ENCODE results near the gene EDEM1. TPM values are rescaled to one million over a fixed set of nuclear protein-coding genes. Genes with fewer than 3 reads are reported as not detected.
"Not testable (repeated sequence)": the region's sequence is repeated elsewhere in the genome, so short reads cannot be mapped to it uniquely, and the experiment has no call there.

The EDEM1 gene
- total RNA-seq, 2 experiments from 2014 or later: 132 to 133 TPM

DNA sequence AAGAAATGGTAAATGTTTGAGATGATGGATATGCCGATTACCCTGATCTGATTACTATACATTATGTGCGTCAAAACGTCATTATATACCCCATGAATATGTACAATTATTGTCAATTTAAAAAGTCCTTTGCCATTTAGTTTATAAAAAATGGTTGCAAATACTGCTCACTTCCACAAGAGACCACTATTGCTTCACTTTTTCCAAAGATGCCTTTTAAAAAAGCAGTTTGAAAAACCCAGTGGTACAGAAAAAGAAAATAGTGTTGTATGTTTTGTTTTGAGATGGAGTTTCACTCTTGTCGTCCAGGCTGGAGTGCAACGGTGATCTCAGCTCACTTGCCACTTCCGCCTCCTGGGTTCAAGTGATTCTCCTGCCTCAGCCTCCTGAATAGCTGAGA is 39.3 kb downstream of the EDEM1 start:
- no peaks in the 10 kb centered on the region for H3K9me3 Mint-ChIP-seq
- no peaks in the 10 kb centered on the region for H3K36me3 Mint-ChIP-seq
- no peaks in the 10 kb centered on the region for H3K4me1 Mint-ChIP-seq
- no peak overlapping the region for H3K4me3 Mint-ChIP-seq
- no peak for DNase-seq
- no peaks in the 10 kb centered on the region for H3K27me3 Mint-ChIP-seq
- H3K27ac Mint-ChIP-seq: no peak overlapping the region

DNA sequence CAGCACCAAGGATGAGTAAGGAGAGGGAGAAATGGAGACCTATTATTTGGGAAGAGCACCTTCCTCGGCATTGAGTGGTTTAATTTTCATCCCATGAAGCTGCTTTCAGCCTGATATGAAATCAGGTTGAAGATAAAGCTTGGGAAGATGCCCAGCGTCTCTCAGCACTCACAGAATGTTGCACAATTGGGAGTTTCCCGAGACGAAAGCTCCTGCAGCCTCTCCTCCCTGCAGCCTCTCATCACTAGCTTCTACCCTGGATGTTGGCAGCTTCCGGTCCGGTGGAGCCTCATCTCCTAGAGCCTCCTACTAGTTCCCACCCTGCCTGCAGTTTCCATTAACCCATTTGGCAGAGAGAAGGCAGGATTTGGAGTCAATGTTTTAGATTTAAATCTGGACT is 40.3 kb downstream of the EDEM1 start:
- Mint-ChIP-seq H3K4me1 (no peaks in the 10 kb centered on the region), H3K9me3 (no peaks in the 10 kb centered on the region), H3K36me3 (no peaks in the 10 kb centered on the region), H3K27ac (no peak overlapping the region), H3K27me3 (no peaks in the 10 kb centered on the region), H3K4me3 (no peak overlapping the region)
- DNase-seq: no peak

- H3K27ac Mint-ChIP-seq: no peak overlapping the region
- no peak for DNase-seq
- no peaks in the 10 kb centered on the region for H3K36me3 Mint-ChIP-seq
- H3K4me1 Mint-ChIP-seq: no peaks in the 10 kb centered on the region
- no peaks in the 10 kb centered on the region for H3K9me3 Mint-ChIP-seq
- H3K4me3 Mint-ChIP-seq: no peak overlapping the region
- H3K27me3 Mint-ChIP-seq: no peaks in the 10 kb centered on the region
Measured at GRCh38 chr3:5229414-5229813, 41.9 kb downstream of the EDEM1 start.

DNA sequence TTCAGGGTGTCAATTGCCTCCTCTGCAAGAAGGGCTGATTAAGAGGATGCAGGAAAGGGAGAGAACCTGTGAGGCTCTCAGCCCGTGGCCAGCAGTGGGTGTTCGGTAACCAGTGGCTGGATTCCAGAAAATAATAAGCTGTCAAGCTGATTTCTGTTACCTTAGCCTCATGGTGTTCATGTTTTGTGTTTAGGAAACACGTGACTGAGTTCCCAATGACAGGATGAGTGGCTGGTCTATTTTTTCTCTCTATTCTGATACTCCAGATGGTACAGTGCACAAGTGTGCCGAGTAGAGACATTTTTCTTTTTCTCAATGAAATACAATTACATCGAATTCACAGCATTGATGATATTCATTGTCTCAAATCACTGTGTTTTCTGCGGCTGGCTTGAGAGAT is 43.6 kb downstream of the EDEM1 start:
- no peak overlapping the region for H3K4me3 Mint-ChIP-seq
- H3K27ac Mint-ChIP-seq: no peak overlapping the region
- no peak for DNase-seq
- no peaks in the 10 kb centered on the region for H3K27me3 Mint-ChIP-seq
- no peaks in the 10 kb centered on the region for H3K9me3 Mint-ChIP-seq
- H3K4me1 Mint-ChIP-seq: no peaks in the 10 kb centered on the region
- H3K36me3 Mint-ChIP-seq: no peaks in the 10 kb centered on the region

GRCh38 chr3:5231487-5231886 is 44.0 kb downstream of the EDEM1 start:
- no peaks in the 10 kb centered on the region for H3K4me1 Mint-ChIP-seq
- H3K27ac Mint-ChIP-seq: no peak overlapping the region
- DNase-seq: no peak
- H3K9me3 Mint-ChIP-seq: no peaks in the 10 kb centered on the region
- H3K27me3 Mint-ChIP-seq: no peaks in the 10 kb centered on the region
- no peaks in the 10 kb centered on the region for H3K36me3 Mint-ChIP-seq
- H3K4me3 Mint-ChIP-seq: no peak overlapping the region

DNA sequence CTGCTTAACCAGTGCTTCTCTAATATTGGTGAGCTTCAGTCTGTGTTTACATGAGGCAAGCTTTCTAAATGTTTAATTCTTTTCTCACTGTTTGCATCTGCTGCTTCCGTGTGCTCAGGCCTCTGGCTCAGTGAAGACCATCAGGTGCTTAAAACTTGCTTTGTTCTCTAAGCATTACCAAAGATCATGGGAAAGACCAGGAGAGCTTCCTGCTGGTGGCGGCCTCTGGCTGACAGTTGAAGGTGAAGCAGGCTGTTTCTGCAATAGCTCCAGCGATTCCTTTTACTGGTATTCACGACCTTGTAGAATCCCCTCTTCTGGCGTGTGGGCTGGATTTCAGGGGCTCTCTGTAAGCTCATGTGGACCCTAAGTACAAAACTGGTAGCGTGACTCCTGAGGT is 45.1 kb downstream of the EDEM1 start:
- no peak for DNase-seq
- H3K27ac Mint-ChIP-seq: no peak overlapping the region

GRCh38 chr3:5233026-5233425 is 45.5 kb downstream of the EDEM1 start:
- no peaks in the 10 kb centered on the region for H3K4me1 Mint-ChIP-seq
- no peak overlapping the region for H3K4me3 Mint-ChIP-seq
- no peak for DNase-seq
- no peaks in the 10 kb centered on the region for H3K36me3 Mint-ChIP-seq
- no peak overlapping the region for H3K27ac Mint-ChIP-seq
- H3K27me3 Mint-ChIP-seq: no peaks in the 10 kb centered on the region
- H3K9me3 Mint-ChIP-seq: no peaks in the 10 kb centered on the region

More for the DNA sequence above, 45.1 kb downstream of the EDEM1 start:
- no peaks in the 10 kb centered on the region for H3K4me1 Mint-ChIP-seq
- H3K9me3 Mint-ChIP-seq: no peaks in the 10 kb centered on the region
- H3K4me3 Mint-ChIP-seq: no peak overlapping the region
- H3K27me3 Mint-ChIP-seq: no peaks in the 10 kb centered on the region
- no peaks in the 10 kb centered on the region for H3K36me3 Mint-ChIP-seq

- Mint-ChIP-seq H3K4me1 (no peaks in the 10 kb centered on the region), H3K27me3 (no peaks in the 10 kb centered on the region), H3K27ac (no peak overlapping the region), H3K36me3 (no peaks in the 10 kb centered on the region), H3K4me3 (no peak overlapping the region), H3K9me3 (no peaks in the 10 kb centered on the region)
- DNase-seq: no peak
Measured at GRCh38 chr3:5235655-5236054, 48.1 kb downstream of the EDEM1 start.

- Mint-ChIP-seq H3K9me3 (no peaks in the 10 kb centered on the region), H3K36me3 (peaks cover 1% of the 10 kb centered on the region), H3K27me3 (no peaks in the 10 kb centered on the region), H3K4me1 (no peaks in the 10 kb centered on the region), H3K4me3 (no peak overlapping the region), H3K27ac (no peak overlapping the region)
- no peak for DNase-seq
Measured at GRCh38 chr3:5238545-5238944, 51.0 kb downstream of the EDEM1 start.

- Mint-ChIP-seq H3K27ac (no peak overlapping the region), H3K4me3 (no peak overlapping the region), H3K4me1 (no peaks in the 10 kb centered on the region), H3K36me3 (peaks cover 1% of the 10 kb centered on the region), H3K9me3 (peaks cover 6% of the 10 kb centered on the region), H3K27me3 (no peaks in the 10 kb centered on the region)
- no peak for DNase-seq
Measured at GRCh38 chr3:5239602-5240001, 52.1 kb downstream of the EDEM1 start.

DNA sequence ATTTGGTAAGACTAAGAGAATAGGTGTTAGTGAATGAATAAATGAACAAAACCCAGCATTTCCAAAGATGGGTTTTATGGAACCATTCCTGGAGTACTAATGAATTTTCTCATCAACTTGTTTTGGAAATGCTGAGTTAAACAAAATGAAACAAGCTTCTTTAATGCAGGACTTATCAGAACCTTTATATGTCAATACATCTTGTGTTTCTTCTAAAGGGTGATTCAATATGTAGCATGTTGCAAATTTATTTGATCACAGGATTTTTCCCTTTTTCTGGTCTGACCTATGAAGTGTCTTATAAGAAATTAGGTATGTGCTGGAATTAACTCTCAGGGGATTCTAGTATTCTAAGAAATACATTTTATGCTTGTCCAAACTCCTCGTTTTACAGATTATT is 53.2 kb downstream of the EDEM1 start:
- H3K9me3 Mint-ChIP-seq: peaks cover 6% of the 10 kb centered on the region
- H3K36me3 Mint-ChIP-seq: peaks cover 1% of the 10 kb centered on the region
- H3K4me3 Mint-ChIP-seq: no peak overlapping the region
- H3K4me1 Mint-ChIP-seq: peaks cover 2% of the 10 kb centered on the region
- no peaks in the 10 kb centered on the region for H3K27me3 Mint-ChIP-seq
- no peak for DNase-seq
- H3K27ac Mint-ChIP-seq: no peak overlapping the region

DNA sequence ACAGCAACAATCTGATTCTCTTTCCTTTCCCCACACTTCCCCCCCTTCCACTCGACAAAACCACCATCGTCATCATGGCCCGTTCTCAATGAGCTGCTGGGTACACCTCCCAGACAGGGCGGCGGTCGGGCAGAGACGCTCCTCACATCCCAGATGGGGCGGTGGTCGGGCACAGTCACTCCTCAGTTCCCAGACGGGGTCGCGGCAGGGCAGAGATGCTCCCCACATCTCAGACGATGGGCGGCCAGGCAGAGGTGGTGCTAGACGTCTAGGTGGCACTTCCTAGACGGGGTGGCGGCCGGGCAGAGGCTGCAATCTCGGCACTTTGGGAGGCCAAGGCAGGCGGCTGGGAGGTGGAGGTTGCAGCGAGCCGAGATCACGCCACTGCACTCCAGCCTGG is 55.3 kb downstream of the EDEM1 start:
- not testable (repeated sequence) for H3K4me3 Mint-ChIP-seq, H3K9me3 Mint-ChIP-seq, H3K36me3 Mint-ChIP-seq, H3K4me1 Mint-ChIP-seq, DNase-seq, H3K27ac Mint-ChIP-seq, H3K27me3 Mint-ChIP-seq

DNA sequence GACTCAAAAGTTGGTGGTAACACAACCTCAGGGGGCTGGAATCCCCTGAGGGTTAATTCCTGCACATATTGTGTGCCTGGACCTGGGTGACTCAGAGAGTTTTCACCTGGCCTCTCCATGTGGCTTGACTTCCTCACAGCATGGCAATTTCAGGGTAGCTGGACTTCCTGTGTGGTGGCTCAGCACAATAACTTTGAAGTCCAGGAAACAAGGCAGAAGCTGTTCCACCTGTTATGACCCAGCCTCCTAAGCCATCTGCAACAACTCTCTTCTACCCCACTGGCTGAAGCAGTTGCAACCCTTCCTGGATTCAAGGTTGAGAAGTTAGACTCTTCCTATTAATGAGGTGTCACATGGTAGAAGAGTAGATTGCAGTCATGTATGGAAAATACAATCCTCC is 58.4 kb downstream of the EDEM1 start:
- peaks cover 6% of the 10 kb centered on the region for H3K9me3 Mint-ChIP-seq
- H3K4me3 Mint-ChIP-seq: no peak overlapping the region

DNA sequence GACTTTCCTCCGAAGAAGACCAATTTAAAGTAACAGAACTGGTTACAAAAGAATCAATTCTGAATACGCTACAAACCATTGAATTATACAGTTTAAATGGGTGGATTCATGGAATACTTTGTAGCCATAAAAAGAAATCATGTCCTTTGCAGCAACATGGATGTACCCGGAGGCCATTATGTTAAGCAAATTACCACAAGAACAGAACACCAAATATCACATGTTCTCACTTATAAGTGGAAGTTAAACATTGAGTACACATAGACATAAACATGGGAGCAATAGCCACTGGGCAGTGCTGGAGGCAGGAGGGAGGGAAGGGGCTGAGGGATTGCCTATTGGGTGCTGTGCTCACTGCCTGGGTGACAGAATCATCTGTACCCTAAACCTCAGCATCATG is 61.3 kb downstream of the EDEM1 start:
- Mint-ChIP-seq H3K36me3 (no peaks in the 10 kb centered on the region), H3K4me1 (peaks cover 5% of the 10 kb centered on the region), H3K27ac (no peak overlapping the region), H3K4me3 (no peak overlapping the region), H3K9me3 (peaks cover 6% of the 10 kb centered on the region), H3K27me3 (no peaks in the 10 kb centered on the region)
- DNase-seq: no peak

More for the DNA sequence above, 58.4 kb downstream of the EDEM1 start:
- Mint-ChIP-seq H3K27ac (no peak overlapping the region), H3K27me3 (no peaks in the 10 kb centered on the region), H3K4me1 (peaks cover 5% of the 10 kb centered on the region), H3K36me3 (peaks cover 1% of the 10 kb centered on the region)
- no peak for DNase-seq

DNA sequence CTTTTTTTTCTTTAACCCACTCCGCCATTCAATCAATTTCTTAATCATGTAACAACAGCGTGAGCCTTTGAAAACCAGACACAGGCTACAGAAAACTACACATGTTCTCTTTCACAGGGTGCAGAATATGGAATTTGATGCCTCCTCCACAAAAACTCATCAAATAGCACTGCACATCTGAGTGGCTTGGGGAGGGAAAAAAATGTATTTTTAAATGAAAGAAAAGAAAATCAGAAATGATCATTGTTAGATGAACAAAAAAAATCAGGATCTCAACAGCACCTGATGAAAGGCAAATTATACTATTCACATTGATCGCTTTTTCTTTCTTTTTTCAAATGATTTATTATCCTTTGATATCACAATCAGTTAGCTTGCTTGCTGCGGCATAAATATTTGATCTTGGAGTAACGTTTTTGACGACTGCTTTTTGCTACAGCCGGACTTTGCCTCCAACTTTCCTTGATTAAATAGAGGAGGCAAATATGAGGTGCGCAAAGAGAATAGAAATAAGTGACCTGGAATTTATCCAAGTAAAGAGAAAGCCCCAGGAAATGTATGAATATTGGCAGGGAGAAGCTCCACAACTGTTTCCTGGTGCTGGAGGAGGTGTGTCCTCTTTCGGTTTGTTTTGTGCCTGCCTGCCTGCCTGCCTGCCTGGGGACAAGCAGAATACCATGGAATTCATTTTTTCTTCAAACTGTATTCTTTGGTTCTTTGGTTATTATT is 63.1 kb downstream of the EDEM1 start:
- Mint-ChIP-seq H3K36me3 (no peaks in the 10 kb centered on the region), H3K27me3 (no peaks in the 10 kb centered on the region), H3K4me1 (peaks cover 4% of the 10 kb centered on the region), H3K9me3 (no peaks in the 10 kb centered on the region), H3K27ac (no peak overlapping the region), H3K4me3 (no peak overlapping the region)
- DNase-seq: no peak

DNA sequence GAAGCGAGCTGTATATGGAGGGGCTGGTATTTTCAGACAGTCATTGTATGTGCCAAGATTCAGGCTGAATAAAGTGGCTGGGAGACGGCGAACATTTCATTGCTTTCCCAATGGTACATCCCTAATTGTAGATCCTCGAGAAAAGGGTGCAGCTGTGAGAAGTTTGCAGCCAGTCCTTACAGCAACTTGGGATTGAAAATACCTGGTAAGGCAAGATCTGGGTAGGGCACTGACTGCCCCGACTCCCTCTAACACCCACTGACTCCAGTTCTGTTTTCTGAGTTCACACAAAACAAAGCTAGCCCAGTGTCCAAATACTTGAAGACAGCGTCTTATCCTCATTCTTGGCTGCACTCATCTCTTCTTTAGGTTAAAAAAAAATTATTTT is 63.7 kb downstream of the EDEM1 start:
- DNase-seq: no peak
- H3K27ac Mint-ChIP-seq: no peak overlapping the region
- no peaks in the 10 kb centered on the region for H3K27me3 Mint-ChIP-seq
- H3K36me3 Mint-ChIP-seq: no peaks in the 10 kb centered on the region
- H3K4me1 Mint-ChIP-seq: no peaks in the 10 kb centered on the region
- no peak overlapping the region for H3K4me3 Mint-ChIP-seq
- no peaks in the 10 kb centered on the region for H3K9me3 Mint-ChIP-seq

All from activated naive CD8-positive, alpha-beta T cell treated with anti-CD3 and anti-CD28 coated beads for 36 hours (primary cell).